GM18505 (cell line): Measurements from ENCODE around the gene PDE9A.

ENCODE experiments used
- ATAC-seq: cut with Tn5 transposase; IDR thresholded peaks from one replicate; pipeline ENCODE4 v1.9.1; 2021; ENCODE audit not compliant: unreplicated experiment
- POLR2A ChIP-seq: IDR thresholded peaks from 4 replicates; pipeline ENCODE4 v1.6.1; 2011; ENCODE audit warnings: borderline replicate concordance; ENCODE audit not compliant: insufficient read depth, insufficient read length; ENCODE audit errors: extremely low read depth

PDE9A gene

DNA sequence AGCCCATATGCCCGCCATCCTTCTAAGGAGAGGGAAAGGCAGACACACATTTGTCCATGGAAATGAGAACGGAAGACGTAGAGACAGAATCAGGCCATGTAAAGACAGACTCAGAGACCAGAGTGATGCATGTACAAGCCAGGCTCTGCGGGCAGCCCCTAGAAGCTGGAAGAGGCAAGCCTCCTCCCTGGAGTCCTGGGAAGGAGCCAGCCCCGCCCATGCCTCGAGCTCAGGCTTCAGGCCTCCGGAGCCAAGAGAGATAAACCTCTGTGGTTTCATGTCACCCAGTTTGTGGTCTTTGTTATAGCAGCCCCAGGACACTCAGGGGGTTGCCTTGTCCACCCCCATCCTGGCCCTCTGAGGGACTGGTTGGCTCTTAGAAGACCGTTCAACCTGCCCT lies 11.6 kb downstream of the PDE9A start:
- no peak for ATAC-seq
- no peak for TF ChIP-seq POLR2A

DNA sequence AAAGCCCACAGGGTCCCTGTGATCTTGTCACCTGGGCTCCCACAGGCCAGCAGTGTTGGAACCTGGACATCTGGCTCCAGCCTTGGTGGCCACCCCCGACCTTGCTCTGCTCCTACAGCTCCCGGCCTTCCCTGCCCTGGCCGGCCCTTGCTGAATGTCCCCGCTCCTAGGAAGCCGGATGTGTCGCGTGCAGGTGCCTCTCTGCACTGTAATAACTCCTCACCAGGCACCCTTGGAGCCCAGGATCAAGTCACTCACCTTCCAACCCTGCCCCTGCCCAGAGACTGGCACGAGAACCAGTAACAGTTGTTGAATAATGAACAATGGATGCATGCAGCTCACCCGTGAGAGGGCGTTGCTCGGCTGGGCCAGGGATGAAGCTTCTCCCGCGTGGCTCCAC lies 12.1 kb downstream of the PDE9A start:
- ATAC-seq = no peak
- no peak for TF ChIP-seq POLR2A

DNA sequence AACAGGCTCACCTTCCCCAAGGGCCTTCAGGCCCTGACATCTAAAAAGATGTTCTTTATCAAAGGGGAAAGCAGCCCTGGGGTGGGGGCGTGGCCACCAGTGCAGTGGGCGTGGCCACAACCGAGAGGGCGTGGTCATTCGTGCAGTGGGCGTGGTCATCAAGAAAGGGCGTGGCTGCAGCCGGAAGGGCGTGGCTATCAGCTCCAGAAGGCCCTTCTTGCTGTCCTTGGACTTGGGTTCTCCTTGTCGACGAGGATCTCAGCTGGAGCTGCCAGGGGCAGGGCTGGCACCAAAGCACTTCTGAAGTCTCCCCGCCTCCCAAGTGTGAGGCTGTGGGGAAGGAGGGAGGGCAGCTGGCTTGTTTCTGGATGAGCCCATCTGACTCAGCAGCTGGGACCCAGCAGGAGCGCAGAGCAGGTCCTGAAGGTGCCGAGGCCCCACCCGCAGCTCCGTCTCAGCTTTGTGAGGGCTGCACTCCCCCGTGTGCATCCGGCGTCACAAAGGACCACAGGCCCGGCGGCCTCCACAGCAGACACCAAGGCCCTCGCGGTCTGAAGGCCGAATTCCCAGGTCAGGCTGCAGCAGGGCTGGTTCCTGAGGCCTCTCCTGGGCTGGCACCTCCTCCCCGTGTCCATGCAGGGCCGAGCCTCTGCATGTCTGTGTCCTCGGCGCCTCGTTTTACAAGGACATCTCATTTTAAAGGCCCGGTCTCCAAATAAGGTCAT lies 12.8 kb downstream of the PDE9A start:
- no peak for TF ChIP-seq POLR2A
- no peak for ATAC-seq

DNA sequence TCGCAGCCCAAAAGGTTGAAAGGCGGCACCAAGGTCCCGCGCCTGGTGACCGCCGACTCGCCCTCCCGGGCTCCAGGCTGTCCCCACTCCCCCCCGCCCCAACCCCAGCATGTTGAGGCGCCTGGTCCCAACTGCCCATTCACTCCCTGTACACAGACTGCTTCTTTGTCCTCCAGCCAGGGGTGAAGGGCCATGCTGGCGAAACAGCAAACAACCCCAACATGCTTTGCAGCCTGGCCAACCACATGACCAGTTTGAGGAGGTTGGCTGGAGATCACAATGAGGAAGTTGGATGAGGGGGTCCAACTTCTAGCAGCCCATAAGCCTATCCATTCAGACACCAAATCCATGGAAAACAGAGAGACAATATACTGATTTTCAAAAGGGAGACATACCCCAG lies 13.5 kb downstream of the PDE9A start:
- ATAC-seq = no peak

DNA sequence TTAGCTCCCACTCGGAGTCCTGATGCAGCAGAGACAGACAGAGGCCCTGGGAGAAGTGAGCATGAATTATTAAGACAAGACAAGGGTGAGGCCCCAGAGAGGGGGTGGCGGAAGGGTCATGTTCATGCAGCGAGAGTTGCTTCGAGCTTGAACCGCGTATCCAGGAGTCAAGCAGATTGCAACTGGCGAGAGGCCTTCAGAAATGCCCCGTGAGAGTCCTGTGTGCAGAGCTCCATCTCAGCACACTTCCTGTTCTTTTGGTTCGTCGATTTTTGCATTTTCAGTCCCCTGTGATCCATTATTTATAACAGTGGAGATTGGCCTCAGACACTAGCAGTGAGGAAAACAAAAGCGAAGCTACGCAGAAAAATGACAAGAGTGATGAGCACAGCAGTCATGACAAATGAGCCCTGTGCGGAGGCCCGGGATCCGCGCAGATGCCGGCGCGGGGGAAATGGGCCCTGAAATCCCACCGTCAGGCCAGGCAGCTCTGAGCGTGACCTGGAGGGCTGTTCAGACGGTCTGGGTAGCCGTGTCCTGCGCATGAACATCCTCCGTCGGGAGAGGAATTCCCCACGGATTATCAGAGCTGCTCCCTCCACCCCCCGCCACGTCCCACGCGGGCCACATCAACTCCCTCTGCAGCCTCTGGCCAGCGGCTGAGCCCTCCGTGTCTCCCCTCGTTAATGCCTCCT lies 15.0 kb downstream of the PDE9A start:
- no peak for TF ChIP-seq POLR2A
- no peak for ATAC-seq

More for the DNA sequence above, 13.5 kb downstream of the PDE9A start:
- no peak for TF ChIP-seq POLR2A

GRCh38 chr21:42669041-42669440 lies 15.6 kb downstream of the PDE9A start:
- ATAC-seq = no peak
- TF ChIP-seq POLR2A = no peak

DNA sequence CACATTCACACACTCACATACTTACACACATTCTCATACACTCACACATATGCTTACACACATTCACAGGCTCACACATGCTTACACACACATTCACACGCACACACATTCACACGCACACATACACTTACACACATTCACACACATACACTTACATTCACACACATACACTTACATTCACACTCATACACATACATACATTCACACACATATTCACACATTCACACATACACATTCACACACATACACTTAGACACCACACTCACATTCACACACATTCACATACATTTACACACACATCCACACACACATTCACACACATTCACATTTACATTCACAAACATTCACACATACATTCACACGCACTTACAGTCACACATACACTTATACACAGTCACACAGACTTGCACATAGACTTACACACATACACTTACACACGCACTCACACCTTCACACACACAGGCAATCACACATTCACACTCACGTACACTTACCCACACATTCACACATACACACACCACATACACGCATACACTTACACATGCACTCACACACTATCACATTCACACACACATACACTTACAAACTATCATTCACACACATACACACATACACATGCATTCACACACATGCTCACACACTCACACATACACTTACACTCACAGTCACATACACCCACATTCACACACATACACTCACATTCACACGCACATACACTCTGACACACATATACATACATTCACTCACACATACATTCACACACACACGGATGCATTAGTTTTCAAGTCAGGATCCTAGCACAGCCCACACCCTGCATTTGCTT lies 16.8 kb downstream of the PDE9A start:
- no peak for TF ChIP-seq POLR2A
- ATAC-seq = no peak

DNA sequence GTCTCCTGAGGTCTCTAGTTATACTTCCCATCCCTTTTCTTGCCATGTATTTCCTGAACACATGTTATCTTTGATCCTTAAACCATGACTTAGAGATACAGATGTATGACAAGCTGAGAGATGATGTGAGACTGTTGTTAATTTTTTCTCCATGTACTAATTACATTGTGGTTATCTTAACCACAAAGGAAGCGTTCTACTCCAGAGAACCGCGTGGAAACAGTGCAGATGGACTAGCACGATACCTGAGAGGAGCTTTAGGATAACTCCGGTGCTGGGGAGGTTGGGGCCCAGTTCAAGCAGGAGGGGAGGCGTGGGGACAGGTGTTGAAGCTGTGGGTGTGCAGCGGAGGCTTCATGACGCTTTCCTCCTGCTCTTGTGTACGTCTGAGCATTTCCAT lies 17.5 kb downstream of the PDE9A start:
- no peak for ATAC-seq
- no peak for TF ChIP-seq POLR2A

DNA sequence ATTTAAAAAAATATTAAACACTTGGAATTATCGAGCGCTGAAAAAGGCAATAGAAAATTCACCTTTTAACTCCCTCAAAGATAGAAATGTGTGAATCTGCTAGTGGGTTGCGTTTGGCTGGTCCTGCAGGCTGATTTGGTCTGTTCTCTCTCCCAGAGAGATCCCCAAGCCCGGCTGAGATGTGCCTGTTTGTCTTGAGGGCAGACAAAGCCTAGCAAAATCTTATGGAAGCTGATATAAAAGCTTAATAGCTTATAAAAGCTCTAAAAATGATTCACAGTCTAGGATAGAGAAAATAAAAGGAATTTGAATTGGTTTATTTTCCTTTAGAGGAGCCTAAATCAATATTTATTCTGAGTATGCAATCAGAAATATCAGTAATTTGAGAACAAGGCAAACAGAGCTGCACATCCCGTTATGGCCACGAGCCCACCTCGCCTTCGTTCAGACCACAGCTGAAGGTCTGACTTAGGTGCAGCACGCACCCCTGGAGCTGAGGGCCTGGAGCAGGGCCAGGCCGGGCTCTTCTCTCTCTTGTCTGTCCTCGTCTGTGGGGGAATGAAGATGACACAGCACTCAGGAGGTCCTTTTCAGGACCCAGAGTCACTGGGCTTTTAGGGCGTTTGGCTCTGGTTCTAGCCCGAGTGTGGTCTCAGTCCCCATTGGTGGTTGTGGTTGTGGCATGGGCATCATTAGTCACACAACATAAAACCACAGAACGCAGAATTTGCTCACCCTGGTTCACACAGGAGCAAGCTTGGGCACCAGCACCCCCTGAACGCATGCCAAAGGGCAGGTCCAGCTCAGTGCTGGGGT lies 18.6 kb downstream of the PDE9A start:
- no peak for TF ChIP-seq POLR2A

GRCh38 chr21:42672699-42673458 lies 19.5 kb downstream of the PDE9A start:
- ATAC-seq = no peak
- no peak for TF ChIP-seq POLR2A

More for the DNA sequence above, 18.6 kb downstream of the PDE9A start:
- ATAC-seq = no peak

DNA sequence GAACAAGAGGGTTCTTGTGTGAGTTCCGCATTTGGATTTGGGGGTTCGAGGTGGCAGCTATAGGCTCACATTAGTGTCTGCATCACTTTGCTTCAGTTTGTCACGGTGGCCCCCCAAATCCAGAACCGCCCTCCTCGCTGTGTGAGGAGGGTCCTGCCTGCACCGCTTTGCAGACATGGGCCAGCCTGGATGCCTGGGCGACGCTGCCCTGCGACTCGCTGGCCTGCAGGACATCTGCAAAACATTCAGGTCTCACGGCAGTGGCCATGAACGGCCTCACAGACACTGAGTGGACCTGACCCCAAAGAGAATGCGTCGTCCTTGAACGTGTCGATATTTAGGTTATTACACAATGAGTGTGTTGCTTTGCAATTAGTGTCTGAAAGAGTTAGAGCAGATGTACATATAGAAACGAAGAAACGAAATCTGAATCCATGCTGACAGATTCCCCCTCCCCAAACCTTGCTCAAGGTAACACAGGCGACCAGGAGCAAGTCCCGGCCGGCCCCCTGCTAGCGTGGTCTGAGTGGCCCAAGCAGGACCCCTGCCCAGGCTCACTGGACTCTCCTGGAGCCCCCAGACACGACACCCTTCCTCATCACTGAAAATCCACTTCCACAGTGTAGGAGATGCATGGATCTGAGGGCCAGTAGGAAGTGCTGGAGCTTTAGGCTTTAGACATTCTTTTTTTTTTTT lies 20.4 kb downstream of the PDE9A start:
- TF ChIP-seq POLR2A = no peak
- ATAC-seq = no peak
